ENCODE results near the gene AGBL3.

AGBL3 gene

GRCh38 chr7:135091717-135092116 lies 105.4 kb downstream of the AGBL3 start:
- no peak for FAIRE-seq
- DNase-seq (ENCODE audit: insufficient read length, low spot score): no peak
- TF ChIP-seq CTCF (IDR thresholded peaks at IDR 0.05; ENCODE audit: insufficient read depth, missing control alignments): no peak

GRCh38 chr7:135094472-135095237 lies 108.3 kb downstream of the AGBL3 start:
- FAIRE-seq (no peak), DNase-seq (ENCODE audit: insufficient read length, low spot score) (no peak)
- TF ChIP-seq CTCF (IDR thresholded peaks at IDR 0.05; ENCODE audit: insufficient read depth, missing control alignments): no peak

GRCh38 chr7:135095450-135095849 lies 109.1 kb downstream of the AGBL3 start:
- no peak for TF ChIP-seq CTCF (IDR thresholded peaks at IDR 0.05; ENCODE audit: insufficient read depth, missing control alignments)
- FAIRE-seq (no peak), DNase-seq (ENCODE audit: insufficient read length, low spot score) (no peak)

GRCh38 chr7:135098391-135098790 lies 112.1 kb downstream of the AGBL3 start:
- no peak for FAIRE-seq

GRCh38 chr7:135100856-135101255 lies 114.5 kb downstream of the AGBL3 start:
- no peak for TF ChIP-seq CTCF (IDR thresholded peaks at IDR 0.05; ENCODE audit: insufficient read depth, missing control alignments)
- DNase-seq (ENCODE audit: insufficient read length, low spot score): no peak
- FAIRE-seq: no peak

More at GRCh38 chr7:135098391-135098790, 112.1 kb downstream of the AGBL3 start:
- TF ChIP-seq CTCF (IDR thresholded peaks at IDR 0.05; ENCODE audit: insufficient read depth, missing control alignments): no peak
- no peak for DNase-seq (ENCODE audit: insufficient read length, low spot score)

- no peak for FAIRE-seq
- no peak for DNase-seq (ENCODE audit: insufficient read length, low spot score)
- TF ChIP-seq CTCF (IDR thresholded peaks at IDR 0.05; ENCODE audit: insufficient read depth, missing control alignments): no peak
Observed at GRCh38 chr7:135102372-135102771, 116.1 kb downstream of the AGBL3 start.

GRCh38 chr7:135109562-135109961 lies 123.3 kb downstream of the AGBL3 start:
- DNase-seq (ENCODE audit: insufficient read length, low spot score) (no peak), FAIRE-seq (no peak)
- TF ChIP-seq CTCF (IDR thresholded peaks at IDR 0.05; ENCODE audit: insufficient read depth, missing control alignments): no peak

Measured in D721Med (cell line).